GM23338 (cell line): ENCODE data around the gene KCNJ3.

ENCODE experiments used
- CTCF ChIP-seq, 2 experiments: fragments of 200-600 bp in 1 of 2; sonication (generic) in 1 of 2; conservative IDR thresholded peaks; 2 replicates each; pipeline versions ENCODE4 v1.5.1 to v1.6.1; 2016 to 2017; ENCODE audit warnings: antibody characterized with exemption in 2 of 2, low read depth in 2 of 2, mild to moderate bottlenecking in 2 of 2, moderate library complexity in 1 of 2
- ETS1 ChIP-seq: IDR thresholded peaks from 2 replicates; pipeline ENCODE4 v1.6.1; 2016; ENCODE audit warnings: antibody characterized with exemption
- EZH2 ChIP-seq: fragments of 200-600 bp; sonication (generic); IDR thresholded peaks from one replicate; pipeline ENCODE4 v1.8.0; 2017; ENCODE audit warnings: antibody characterized with exemption, mild to moderate bottlenecking, low read depth; ENCODE audit not compliant: unreplicated experiment
- EZH2phosphoT487 ChIP-seq: fragments of 200-600 bp; sonication (generic); IDR thresholded peaks from one replicate; pipeline ENCODE4 v1.8.1; 2018; ENCODE audit warnings: antibody characterized with exemption; ENCODE audit not compliant: unreplicated experiment
- JUNB ChIP-seq: IDR thresholded peaks from one replicate; pipeline ENCODE4 v1.6.1; 2016; ENCODE audit warnings: antibody characterized with exemption; ENCODE audit not compliant: unreplicated experiment
- POLR2AphosphoS5 ChIP-seq: IDR thresholded peaks from 2 replicates; pipeline ENCODE4 v1.6.1; 2016; ENCODE audit warnings: antibody characterized with exemption, low read depth
- REST ChIP-seq: IDR thresholded peaks from one replicate; pipeline ENCODE4 v1.6.1; 2018; ENCODE audit warnings: antibody characterized with exemption; ENCODE audit not compliant: unreplicated experiment
- ZNF114 ChIP-seq: fragments of 250-450 bp; sonication (Bioruptor Pico); IDR thresholded peaks from 2 replicates; pipeline ENCODE4 v1.5.0; 2020; ENCODE audit warnings: mild to moderate bottlenecking, moderate library complexity
- ZNF462 ChIP-seq: fragments of 250-450 bp; sonication (Bioruptor Pico); IDR thresholded peaks from 2 replicates; pipeline ENCODE4 v1.5.0; 2020; ENCODE audit warnings: mild to moderate bottlenecking, moderate library complexity

GRCh38 chr2:154901063-154901462 lies 202.6 kb downstream of the KCNJ3 start:
- no peak for TF ChIP-seq REST
- TF ChIP-seq CTCF (conservative IDR thresholded peaks at IDR 0.05; ENCODE audit: low read depth in 2 of 2), result no peak
- TF ChIP-seq ZNF462, result no peak
- no peak for TF ChIP-seq POLR2AphosphoS5
- TF ChIP-seq EZH2, result no peak
- TF ChIP-seq ETS1, result no peak
- TF ChIP-seq ZNF114 (CRISPR knock-in tag), result no peak
- TF ChIP-seq JUNB, result no peak
- no peak for TF ChIP-seq EZH2phosphoT487
